GM18505 (cell line): ENCODE measurements around the gene UGP2.
A peak's percentile ranks its signal among the peaks of the same experiment; 100 is the strongest.
"Not testable (repeated sequence)": the region's sequence is repeated elsewhere in the genome, so short reads cannot be mapped to it uniquely, and the experiment has no call there.

Source experiments
- ATAC-seq: cut with Tn5 transposase; IDR thresholded peaks from one replicate; pipeline ENCODE4 v1.9.1; 2021; ENCODE audit not compliant: unreplicated experiment
- POLR2A ChIP-seq: IDR thresholded peaks from 4 replicates; pipeline ENCODE4 v1.6.1; 2011; ENCODE audit warnings: borderline replicate concordance; ENCODE audit not compliant: insufficient read depth, insufficient read length; ENCODE audit errors: extremely low read depth

The UGP2 gene

GRCh38 chr2:63846487-63846886 is 4.8 kb downstream of the UGP2 start:
- no peak for ATAC-seq
- TF ChIP-seq POLR2A, result no peak

GRCh38 chr2:63847571-63847970 is 5.9 kb downstream of the UGP2 start:
- ATAC-seq, result not testable (repeated sequence)

GRCh38 chr2:63849381-63850203 is 7.9 kb downstream of the UGP2 start:
- no peak for TF ChIP-seq POLR2A
- no peak for ATAC-seq

GRCh38 chr2:63850204-63850571 is 8.5 kb downstream of the UGP2 start:
- no peak for ATAC-seq
- no peak for TF ChIP-seq POLR2A

- no peak for TF ChIP-seq POLR2A
- no peak for ATAC-seq
Observed at GRCh38 chr2:63850649-63851048, 9.0 kb downstream of the UGP2 start.

- TF ChIP-seq POLR2A, result no peak
- ATAC-seq, result no peak
Observed at GRCh38 chr2:63851691-63852311, 10.1 kb downstream of the UGP2 start.

- TF ChIP-seq POLR2A, result no peak
- no peak for ATAC-seq
Observed at GRCh38 chr2:63853527-63854310, 12.0 kb downstream of the UGP2 start.

GRCh38 chr2:63855418-63856302 is 14.0 kb downstream of the UGP2 start:
- no peak for TF ChIP-seq POLR2A
- no peak for ATAC-seq

- no peak for ATAC-seq
- TF ChIP-seq POLR2A, result no peak
Observed at GRCh38 chr2:63856303-63856603, 14.6 kb downstream of the UGP2 start.

- ATAC-seq, result no peak
- TF ChIP-seq POLR2A, result no peak
Observed at GRCh38 chr2:63858291-63858690, 16.6 kb downstream of the UGP2 start.

- TF ChIP-seq POLR2A, result no peak
- ATAC-seq, result peak; percentile 53
Observed at GRCh38 chr2:63861220-63861822, 19.6 kb downstream of the UGP2 start.

- no peak for TF ChIP-seq POLR2A
- ATAC-seq, result no peak
Observed at GRCh38 chr2:63862806-63863205, 21.1 kb downstream of the UGP2 start.

- no peak for ATAC-seq
- TF ChIP-seq POLR2A, result no peak
Observed at GRCh38 chr2:63863707-63864106, 22.0 kb downstream of the UGP2 start.
